HL-60 (cell line): ENCODE data around the gene DEGS1.
A peak's percentile ranks its signal among the peaks of the same experiment; 100 is the strongest.

Source experiments
- DNase-seq, 2 experiments: peaks; one replicate each; pipeline ENCODE4 v3.0.0-alpha.2; 2010 to 2020; ENCODE audit warnings: low read depth in 1 of 2, low spot score in 1 of 2
- H3K27ac ChIP-seq: fragments of 250-450 bp; sonication (Bioruptor Pico); replicated peaks from 2 replicates; pipeline ENCODE4 v1.5.1; 2020; ENCODE audit warnings: mild to moderate bottlenecking, moderate library complexity
- H3K27me3 ChIP-seq: fragments of 250-450 bp; sonication (Bioruptor Pico); 2 replicates; pipeline ENCODE4 v1.5.1; 2021; ENCODE audit warnings: mild to moderate bottlenecking, moderate library complexity; ENCODE audit not compliant: insufficient read depth, poor library complexity, severe bottlenecking
- H3K4me3 ChIP-seq: replicated peaks from 2 replicates; pipeline ENCODE4 v1.5.1; 2011; ENCODE audit warnings: mild to moderate bottlenecking, control low read depth, low read length; ENCODE audit not compliant: insufficient read depth
- CTCF ChIP-seq: IDR thresholded peaks from one replicate; pipeline ENCODE4 v1.5.1; 2011; ENCODE audit warnings: low read length, control low read depth, inconsistent platforms; ENCODE audit not compliant: insufficient read depth
- GABPA ChIP-seq: IDR thresholded peaks from 2 replicates; pipeline ENCODE4 v1.6.1; 2012; ENCODE audit warnings: low read depth
- POLR2AphosphoS5 ChIP-seq: IDR thresholded peaks from 2 replicates; pipeline ENCODE4 v1.6.1; 2012; ENCODE audit warnings: low read depth
- REST ChIP-seq: IDR thresholded peaks from 2 replicates; pipeline ENCODE4 v1.6.1; 2012; ENCODE audit warnings: low read depth; ENCODE audit not compliant: insufficient replicate concordance
- SPI1 ChIP-seq: IDR thresholded peaks from 2 replicates; pipeline ENCODE4 v1.6.1; 2012; ENCODE audit warnings: low read depth, mild to moderate bottlenecking, borderline replicate concordance

Gene DEGS1

GRCh38 chr1:224163311-224163710 lies 19.7 kb upstream of the DEGS1 start:
- H3K27ac ChIP-seq: no peak overlapping the region
- no peaks in the 10 kb centered on the region for H3K27me3 ChIP-seq
- no peak overlapping the region for H3K4me3 ChIP-seq
- no peak for TF ChIP-seq GABPA
- TF ChIP-seq POLR2AphosphoS5: no peak
- TF ChIP-seq SPI1: no peak
- no peak for TF ChIP-seq CTCF
- TF ChIP-seq REST: no peak
- no peak for DNase-seq

- Histone ChIP-seq H3K4me3 (no peak overlapping the region), H3K27ac (peak overlapping the region; percentile 87), H3K27me3 (no peaks in the 10 kb centered on the region)
- TF ChIP-seq SPI1: peak; percentile 70; the same call in 1 of the 2 replicates
- TF ChIP-seq REST: no peak
- peak; percentile 44; the same call in 1 of the 2 replicates for TF ChIP-seq POLR2AphosphoS5
- peak in 1 of 2 experiments; percentile 91 for DNase-seq
Observed at GRCh38 chr1:224168859-224169380, 14.1 kb upstream of the DEGS1 start.

- H3K27ac ChIP-seq: peak overlapping the region; percentile 87
- no peak overlapping the region for H3K4me3 ChIP-seq
- TF ChIP-seq SPI1 (peak; percentile 36; the same call in 1 of the 2 replicates), REST (no peak)
- no peaks in the 10 kb centered on the region for H3K27me3 ChIP-seq
- DNase-seq: peak in 1 of 2 experiments; percentile 26
Observed at GRCh38 chr1:224169718-224170270, 13.2 kb upstream of the DEGS1 start.

GRCh38 chr1:224170343-224170742 lies 12.7 kb upstream of the DEGS1 start:
- TF ChIP-seq GABPA: no peak
- no peak for TF ChIP-seq CTCF
- TF ChIP-seq SPI1: no peak
- TF ChIP-seq POLR2AphosphoS5: no peak
- no peak for TF ChIP-seq REST
- H3K27ac ChIP-seq: peak overlapping the region; percentile 87

More at GRCh38 chr1:224170343-224170742, 12.7 kb upstream of the DEGS1 start:
- no peaks in the 10 kb centered on the region for H3K27me3 ChIP-seq
- H3K4me3 ChIP-seq: no peak overlapping the region
- no peak for DNase-seq
